ENCODE data around the gene DOK3. TPM values are rescaled to one million over a fixed set of nuclear protein-coding genes. Genes with fewer than 3 reads are reported as not detected.

DOK3 gene, protein sequence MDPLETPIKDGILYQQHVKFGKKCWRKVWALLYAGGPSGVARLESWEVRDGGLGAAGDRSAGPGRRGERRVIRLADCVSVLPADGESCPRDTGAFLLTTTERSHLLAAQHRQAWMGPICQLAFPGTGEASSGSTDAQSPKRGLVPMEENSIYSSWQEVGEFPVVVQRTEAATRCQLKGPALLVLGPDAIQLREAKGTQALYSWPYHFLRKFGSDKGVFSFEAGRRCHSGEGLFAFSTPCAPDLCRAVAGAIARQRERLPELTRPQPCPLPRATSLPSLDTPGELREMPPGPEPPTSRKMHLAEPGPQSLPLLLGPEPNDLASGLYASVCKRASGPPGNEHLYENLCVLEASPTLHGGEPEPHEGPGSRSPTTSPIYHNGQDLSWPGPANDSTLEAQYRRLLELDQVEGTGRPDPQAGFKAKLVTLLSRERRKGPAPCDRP
- 3.6 TPM for polyA plus RNA-seq (2013, experiment 1 of 2)
- 2.8 TPM for polyA plus RNA-seq (2013, experiment 2 of 2)

DNA sequence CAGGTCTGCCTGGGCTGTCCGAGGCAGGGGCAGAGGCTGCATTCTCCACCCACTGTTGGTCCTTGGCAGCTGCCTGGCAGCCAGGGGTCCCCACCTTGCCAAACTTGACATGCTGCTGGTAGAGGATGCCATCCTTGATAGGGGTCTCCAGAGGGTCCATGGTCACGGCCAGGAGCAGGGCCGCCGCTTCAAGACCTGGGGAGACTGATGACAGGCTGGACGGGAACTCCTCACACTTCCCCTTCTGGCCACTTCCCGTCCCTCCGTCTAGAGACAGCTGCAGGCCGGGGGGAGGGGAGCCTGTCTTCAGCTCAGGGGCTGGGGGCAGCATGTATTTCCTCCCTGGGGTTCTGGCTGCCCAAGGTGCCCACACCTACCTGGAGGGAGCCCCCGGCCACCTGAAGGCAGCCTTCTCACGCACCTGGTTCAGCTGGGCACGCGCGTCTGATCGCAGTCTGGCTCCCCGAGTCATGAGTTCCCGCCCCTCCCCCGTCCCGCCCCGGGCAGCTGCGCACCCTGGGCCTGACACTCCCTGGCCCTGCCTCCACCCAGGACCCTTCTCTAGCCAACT lies at the start of gene DOK3:
Gene DOK3 (minus strand): TSS at position 446 of the 571 bp plus-strand sequence. CDS start 286 bp downstream, at position 160.
- 82% methylated on average over 9 to 19 of the region's 20 CpGs for WGBS, 2 experiments (ENCODE audit: insufficient coverage in 2 of 2)
- Histone ChIP-seq H3K9me3 (ENCODE audit: control insufficient read depth, low read length) (no peaks in the 10 kb centered on the region), H3K27ac (ENCODE audit: low read depth, low read length, severe bottlenecking) (no peak within 1 kb of the TSS), H3K4me3 (ENCODE audit: extremely low read depth, insufficient read depth, low read length, poor library complexity, severe bottlenecking) (no peak within 1 kb of the TSS), H3K36me3 (ENCODE audit: control insufficient read depth, insufficient read depth, low read length) (peaks cover 59% of the 10 kb centered on the region), H3K4me1 (ENCODE audit: control insufficient read depth, insufficient read depth, low read length, poor library complexity, severe bottlenecking) (peaks cover 11% of the 10 kb centered on the region)

DNA sequence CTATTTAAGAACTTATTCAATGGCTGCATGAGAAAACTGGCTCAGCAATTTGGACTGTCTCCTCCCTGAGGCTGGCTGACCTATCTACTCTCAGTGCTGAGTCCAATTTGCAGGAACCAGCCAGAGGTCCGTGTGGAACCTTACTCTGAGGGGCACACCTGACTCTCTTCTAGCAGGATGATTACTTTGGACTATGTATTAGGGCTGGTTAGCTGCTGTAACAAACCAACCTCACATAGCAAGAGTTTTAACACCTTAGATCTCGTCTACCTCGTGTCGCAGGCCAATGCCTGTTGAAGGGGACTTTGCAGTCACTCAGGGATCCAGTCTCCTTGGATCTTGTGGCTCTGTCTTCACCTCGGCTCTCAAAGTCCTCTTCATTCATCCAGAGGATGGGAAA lies 48.2 kb upstream of the DOK3 start:
- peaks cover 3% of the 10 kb centered on the region for H3K9me3 ChIP-seq (ENCODE audit: control insufficient read depth, low read length)
- no peak overlapping the region for H3K4me3 ChIP-seq (ENCODE audit: extremely low read depth, insufficient read depth, low read length, poor library complexity, severe bottlenecking)
- H3K4me1 ChIP-seq (ENCODE audit: control insufficient read depth, insufficient read depth, low read length, poor library complexity, severe bottlenecking): peaks cover 6% of the 10 kb centered on the region
- H3K27ac ChIP-seq (ENCODE audit: low read depth, low read length, severe bottlenecking): peak overlapping the region; percentile 16
- 85 to 90% methylated on average over 2 to 4 of the region's 5 CpGs for WGBS, 2 experiments (ENCODE audit: insufficient coverage in 2 of 2)
- peaks cover 1% of the 10 kb centered on the region for H3K36me3 ChIP-seq (ENCODE audit: control insufficient read depth, insufficient read depth, low read length)

DNA sequence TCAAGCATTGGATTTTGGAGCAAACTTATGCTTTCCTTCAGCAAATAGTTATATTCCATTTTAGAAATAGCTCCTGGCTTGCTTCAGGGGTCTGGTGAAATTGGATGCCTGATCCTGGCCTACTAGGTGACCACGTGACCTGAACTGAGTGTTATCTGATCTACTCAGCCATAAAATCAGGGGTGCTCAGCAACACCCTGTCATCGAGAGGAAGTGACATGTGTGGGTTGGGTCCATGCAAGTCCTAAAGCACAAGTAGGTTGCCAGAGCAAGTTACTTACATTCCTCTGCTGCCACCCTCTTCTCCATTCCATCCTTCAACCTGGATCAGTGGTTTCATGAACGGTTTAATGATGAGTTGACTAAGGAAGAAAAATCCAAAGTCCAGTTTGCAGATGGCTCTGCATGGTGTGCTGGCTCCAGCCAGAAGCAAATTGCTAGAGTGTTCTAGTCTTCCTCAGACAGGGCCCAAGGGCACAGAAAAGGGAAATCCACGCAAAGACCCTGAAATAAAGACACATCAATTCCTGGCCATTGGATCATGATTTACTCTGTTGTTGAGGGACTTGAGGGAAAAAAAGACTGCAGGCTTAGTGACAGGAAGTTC lies 47.5 kb upstream of the DOK3 start:
- H3K27ac ChIP-seq (ENCODE audit: low read depth, low read length, severe bottlenecking): peak overlapping the region; percentile 16
- peaks cover 8% of the 10 kb centered on the region for H3K4me1 ChIP-seq (ENCODE audit: control insufficient read depth, insufficient read depth, low read length, poor library complexity, severe bottlenecking)
- no peak overlapping the region for H3K4me3 ChIP-seq (ENCODE audit: extremely low read depth, insufficient read depth, low read length, poor library complexity, severe bottlenecking)
- peaks cover 8% of the 10 kb centered on the region for H3K36me3 ChIP-seq (ENCODE audit: control insufficient read depth, insufficient read depth, low read length)
- 78 to 84% methylated on average over 2 to 4 of the region's 4 CpGs for WGBS, 2 experiments (ENCODE audit: insufficient coverage in 2 of 2)
- peaks cover 3% of the 10 kb centered on the region for H3K9me3 ChIP-seq (ENCODE audit: control insufficient read depth, low read length)

DNA sequence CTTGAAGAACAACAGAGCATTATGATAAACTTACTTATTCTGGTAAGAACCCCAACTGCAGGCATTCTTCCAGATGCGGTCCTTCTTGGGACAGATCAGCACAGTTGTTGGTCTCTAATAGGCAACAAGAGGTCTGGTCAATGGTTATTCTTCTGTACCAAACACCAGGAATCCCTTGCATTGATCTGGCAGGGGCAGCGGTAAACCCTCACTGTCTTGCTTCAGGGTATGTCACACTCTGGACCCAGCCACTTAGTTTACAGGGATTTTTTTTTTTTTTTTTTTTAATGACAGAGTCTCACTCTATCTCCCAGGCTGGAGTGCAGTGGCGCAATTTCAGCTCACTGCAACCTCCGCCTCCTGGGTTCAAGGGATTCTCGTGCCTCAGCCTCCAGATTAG lies 46.0 kb upstream of the DOK3 start:
- Histone ChIP-seq H3K4me1 (ENCODE audit: control insufficient read depth, insufficient read depth, low read length, poor library complexity, severe bottlenecking) (peaks cover 8% of the 10 kb centered on the region), H3K4me3 (ENCODE audit: extremely low read depth, insufficient read depth, low read length, poor library complexity, severe bottlenecking) (no peak overlapping the region), H3K27ac (ENCODE audit: low read depth, low read length, severe bottlenecking) (no peak overlapping the region), H3K9me3 (ENCODE audit: control insufficient read depth, low read length) (no peaks in the 10 kb centered on the region), H3K36me3 (ENCODE audit: control insufficient read depth, insufficient read depth, low read length) (peaks cover 23% of the 10 kb centered on the region)
- 94% methylated on average over 3 to 4 of the region's 5 CpGs for WGBS, 2 experiments (ENCODE audit: insufficient coverage in 2 of 2)

DNA sequence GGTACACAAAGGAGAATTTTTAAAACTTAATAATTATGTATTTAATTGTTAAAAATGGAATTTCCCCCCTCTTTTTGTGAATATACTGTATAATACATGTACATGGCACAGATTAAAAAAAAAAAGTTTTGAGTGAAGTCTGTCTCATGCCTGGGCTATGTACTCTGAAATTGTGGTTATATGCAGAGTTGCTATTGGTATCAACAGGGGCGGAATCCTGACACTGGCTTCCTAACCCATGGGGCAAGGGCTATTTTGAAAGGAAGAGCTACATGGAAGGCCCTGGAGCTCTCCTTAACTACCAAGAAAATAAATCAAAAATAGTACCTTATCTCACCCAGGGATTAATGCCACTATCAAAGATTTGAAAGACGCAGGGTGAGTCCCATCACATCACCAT lies 45.6 kb upstream of the DOK3 start:
- WGBS, 2 experiments (ENCODE audit: insufficient coverage in 2 of 2): 100% methylated on average over 2 of the region's 2 CpGs
- H3K9me3 ChIP-seq (ENCODE audit: control insufficient read depth, low read length): no peaks in the 10 kb centered on the region
- peaks cover 26% of the 10 kb centered on the region for H3K36me3 ChIP-seq (ENCODE audit: control insufficient read depth, insufficient read depth, low read length)
- no peak overlapping the region for H3K4me3 ChIP-seq (ENCODE audit: extremely low read depth, insufficient read depth, low read length, poor library complexity, severe bottlenecking)
- no peak overlapping the region for H3K27ac ChIP-seq (ENCODE audit: low read depth, low read length, severe bottlenecking)
- peaks cover 8% of the 10 kb centered on the region for H3K4me1 ChIP-seq (ENCODE audit: control insufficient read depth, insufficient read depth, low read length, poor library complexity, severe bottlenecking)

DNA sequence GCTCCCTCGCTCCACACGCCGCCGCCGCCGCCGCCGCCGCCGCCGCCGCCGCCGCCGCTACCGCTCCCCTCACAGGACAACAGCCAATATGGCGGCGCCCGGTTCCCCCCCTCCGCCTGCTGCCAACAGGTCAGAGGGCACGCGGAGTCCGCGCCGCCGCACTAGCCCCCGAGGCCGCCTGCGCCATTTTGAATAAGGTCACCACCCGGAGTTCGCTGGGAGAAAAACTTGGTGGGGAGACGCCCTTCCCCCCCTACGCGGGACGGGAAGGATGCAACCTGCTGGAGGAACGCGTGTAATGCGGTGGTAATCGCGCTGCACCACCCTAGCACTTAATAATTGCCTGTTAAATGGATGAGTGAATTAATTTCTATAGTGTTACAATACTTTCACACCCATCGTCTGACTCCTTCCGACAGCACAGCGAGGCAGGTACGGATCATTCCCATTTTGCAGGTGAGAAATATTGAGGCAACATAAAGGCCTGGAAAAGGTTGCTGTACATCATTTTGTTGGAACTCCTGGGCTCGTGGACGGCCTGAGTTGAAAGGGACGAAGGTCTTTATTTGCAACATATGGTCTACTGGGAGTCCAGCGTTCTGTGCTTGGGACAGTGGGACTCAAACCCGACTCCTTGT lies 45.0 kb upstream of the DOK3 start, which contains the start of gene FAM193B:
Gene FAM193B (minus strand): TSS at position 90 of the 638 bp plus-strand sequence. CDS start 105 bp downstream, outside the sequence.
- peak within 1 kb of the TSS; percentile 16 for H3K27ac ChIP-seq (ENCODE audit: low read depth, low read length, severe bottlenecking)
- H3K4me3 ChIP-seq (ENCODE audit: extremely low read depth, insufficient read depth, low read length, poor library complexity, severe bottlenecking): peak within 1 kb of the TSS; percentile 97
- peaks cover 8% of the 10 kb centered on the region for H3K4me1 ChIP-seq (ENCODE audit: control insufficient read depth, insufficient read depth, low read length, poor library complexity, severe bottlenecking)
- 34 to 66% methylated on average over 10 to 17 of the region's 49 CpGs for WGBS, 2 experiments (ENCODE audit: insufficient coverage in 2 of 2)
- peaks cover 27% of the 10 kb centered on the region for H3K36me3 ChIP-seq (ENCODE audit: control insufficient read depth, insufficient read depth, low read length)
- H3K9me3 ChIP-seq (ENCODE audit: control insufficient read depth, low read length): no peaks in the 10 kb centered on the region

DNA sequence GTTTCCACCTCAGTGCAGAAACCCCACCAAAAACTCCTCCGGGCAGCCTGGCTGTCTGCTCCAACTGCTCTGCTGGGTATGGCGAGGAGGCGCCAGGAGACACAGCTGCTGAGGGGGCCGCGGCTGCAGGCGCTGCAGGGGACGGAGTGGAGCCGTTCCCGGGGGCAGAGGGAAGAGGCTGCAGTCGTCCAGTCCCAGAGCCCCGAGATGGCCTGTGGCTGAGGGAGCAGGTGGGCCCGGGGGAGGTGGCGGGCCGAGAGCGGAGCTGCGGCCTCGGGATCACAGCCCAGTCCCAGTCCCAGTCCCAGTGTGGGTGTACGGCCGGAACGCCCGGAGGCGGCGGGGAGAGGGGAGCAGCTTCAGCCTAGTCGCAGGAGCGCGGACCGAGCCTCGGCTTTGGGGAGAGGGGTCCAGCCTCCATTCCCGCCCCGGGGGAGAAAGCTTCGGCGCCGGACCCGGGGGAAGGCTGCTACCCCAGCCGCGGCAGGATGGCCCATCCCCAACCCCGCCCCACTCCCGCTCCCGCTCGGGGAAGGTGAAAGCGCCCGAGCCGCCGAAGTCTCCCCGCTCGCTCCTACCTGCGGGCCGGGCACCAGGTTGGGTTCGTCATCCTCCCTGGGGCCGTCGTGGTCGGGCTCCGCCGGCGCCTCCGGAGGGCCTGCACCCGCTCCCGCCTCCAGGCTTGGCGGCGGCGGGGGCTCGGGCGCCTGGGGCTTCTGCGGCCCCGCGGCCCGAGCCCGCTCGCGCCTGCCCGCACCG lies 44.2 kb upstream of the DOK3 start:
- Histone ChIP-seq H3K4me1 (ENCODE audit: control insufficient read depth, insufficient read depth, low read length, poor library complexity, severe bottlenecking) (peaks cover 8% of the 10 kb centered on the region), H3K9me3 (ENCODE audit: control insufficient read depth, low read length) (no peaks in the 10 kb centered on the region), H3K27ac (ENCODE audit: low read depth, low read length, severe bottlenecking) (peak overlapping the region; percentile 16), H3K36me3 (ENCODE audit: control insufficient read depth, insufficient read depth, low read length) (peaks cover 31% of the 10 kb centered on the region), H3K4me3 (ENCODE audit: extremely low read depth, insufficient read depth, low read length, poor library complexity, severe bottlenecking) (peak overlapping the region; percentile 97)
- WGBS, 2 experiments (ENCODE audit: insufficient coverage in 2 of 2): 0 to 1% methylated on average over 37 to 72 of the region's 72 CpGs

DNA sequence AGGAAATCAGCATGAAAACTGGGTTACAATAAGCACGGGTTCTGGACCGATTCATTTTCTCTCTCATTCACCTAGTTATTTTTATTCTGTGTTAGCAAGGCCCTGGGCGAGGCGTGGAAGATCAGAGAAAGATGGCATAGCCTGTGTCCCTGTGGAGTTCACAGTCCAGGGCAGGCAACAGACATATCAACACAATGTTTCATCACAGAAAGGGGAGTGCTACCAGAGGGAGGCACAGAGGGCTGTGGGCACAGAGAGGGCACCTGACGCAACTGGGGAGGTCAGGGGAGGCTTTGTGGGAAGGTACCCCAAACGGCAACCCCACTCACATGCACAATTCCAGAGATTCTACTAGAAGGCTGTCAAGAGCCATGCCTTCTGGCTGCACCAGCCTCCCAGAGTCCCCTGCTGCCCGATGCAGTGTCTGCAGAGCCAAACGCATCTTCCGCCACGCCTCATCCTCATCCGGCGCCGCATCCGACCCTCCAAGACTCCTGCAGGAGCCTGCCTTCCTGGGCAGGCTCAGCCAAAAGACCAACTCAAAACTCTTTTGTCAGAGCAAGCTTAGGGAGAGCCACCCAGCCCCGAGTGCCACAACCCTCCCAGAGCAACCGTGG lies 43.3 kb upstream of the DOK3 start:
- H3K36me3 ChIP-seq (ENCODE audit: control insufficient read depth, insufficient read depth, low read length): peaks cover 31% of the 10 kb centered on the region
- no peak overlapping the region for H3K27ac ChIP-seq (ENCODE audit: low read depth, low read length, severe bottlenecking)
- peak overlapping the region; percentile 97 for H3K4me3 ChIP-seq (ENCODE audit: extremely low read depth, insufficient read depth, low read length, poor library complexity, severe bottlenecking)
- H3K4me1 ChIP-seq (ENCODE audit: control insufficient read depth, insufficient read depth, low read length, poor library complexity, severe bottlenecking): peaks cover 8% of the 10 kb centered on the region
- H3K9me3 ChIP-seq (ENCODE audit: control insufficient read depth, low read length): no peaks in the 10 kb centered on the region
- 51 to 58% methylated on average over 10 to 13 of the region's 16 CpGs for WGBS, 2 experiments (ENCODE audit: insufficient coverage in 2 of 2)

DNA sequence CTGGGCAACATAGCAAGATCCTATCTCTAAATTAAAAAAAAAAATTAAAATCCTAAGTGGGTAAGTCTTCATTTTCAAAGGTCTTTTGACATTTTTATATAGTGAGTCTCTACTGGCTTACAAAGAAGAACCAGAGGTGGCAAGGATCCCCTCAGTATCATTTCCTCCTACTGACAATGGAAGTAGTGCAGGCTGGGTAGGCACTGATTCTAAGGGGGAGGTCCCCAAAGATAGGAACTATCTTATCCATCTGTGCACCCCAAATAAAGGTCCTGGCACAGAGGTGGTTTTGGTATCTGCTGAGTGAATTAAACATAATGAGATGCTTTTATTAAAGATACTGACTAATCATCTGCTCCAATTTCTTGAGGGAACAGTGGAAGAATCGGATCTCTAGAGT lies 40.5 kb upstream of the DOK3 start:
- peaks cover 23% of the 10 kb centered on the region for H3K4me1 ChIP-seq (ENCODE audit: control insufficient read depth, insufficient read depth, low read length, poor library complexity, severe bottlenecking)
- no peaks in the 10 kb centered on the region for H3K9me3 ChIP-seq (ENCODE audit: control insufficient read depth, low read length)
- H3K4me3 ChIP-seq (ENCODE audit: extremely low read depth, insufficient read depth, low read length, poor library complexity, severe bottlenecking): no peak overlapping the region
- peaks cover 31% of the 10 kb centered on the region for H3K36me3 ChIP-seq (ENCODE audit: control insufficient read depth, insufficient read depth, low read length)
- WGBS, 2 experiments (ENCODE audit: insufficient coverage in 2 of 2): 100% methylated on average over 1 of the region's 1 CpG; no CpG with 5 or more reads in 1 of the 2 experiments
- H3K27ac ChIP-seq (ENCODE audit: low read depth, low read length, severe bottlenecking): no peak overlapping the region
